HepG2 (cell line): ENCODE results near the gene RNASE13. TPM values are rescaled to one million over a fixed set of nuclear protein-coding genes. Genes with fewer than 3 reads are reported as not detected.

ENCODE experiments used
- CHD2 ChIP-seq: IDR thresholded peaks from 2 replicates; pipeline ENCODE4 v1.6.1; 2011; ENCODE audit warnings: low read depth, low read length, improper control_type of control experiment
- GFI1 ChIP-seq: sonication (generic); formaldehyde crosslinking; IDR thresholded peaks from 2 replicates; pipeline ENCODE4 v1.5.0; 2020; ENCODE audit warnings: missing genetic modification reagents, mild to moderate bottlenecking, borderline replicate concordance
- GZF1 ChIP-seq: sonication (generic); formaldehyde crosslinking; IDR thresholded peaks from 2 replicates; pipeline ENCODE4 v1.5.1; 2020; ENCODE audit warnings: mild to moderate bottlenecking, missing genetic modification reagents
- MTERF4 ChIP-seq: sonication (generic); formaldehyde crosslinking; IDR thresholded peaks from 2 replicates; pipeline ENCODE4 v1.8.0; 2023; ENCODE audit warnings: mild to moderate bottlenecking, missing genetic modification reagents
- MYC ChIP-seq: sonication (generic); formaldehyde crosslinking; IDR thresholded peaks from 2 replicates; pipeline ENCODE4 v1.9.0; 2021; ENCODE audit warnings: missing genetic modification reagents, borderline replicate concordance
- NRL ChIP-seq: sonication (generic); formaldehyde crosslinking; IDR thresholded peaks from 2 replicates; pipeline ENCODE4 v1.5.0; 2020; ENCODE audit warnings: missing genetic modification reagents, mild to moderate bottlenecking, moderate library complexity, borderline replicate concordance
- PCBP2 ChIP-seq: fragments of 200-400 bp; formaldehyde crosslinking; optimal IDR thresholded peaks from 2 replicates; pipeline ENCODE3; 2018; ENCODE audit warnings: low read length, low read depth; ENCODE audit not compliant: poor library complexity, severe bottlenecking
- PRMT3 ChIP-seq: sonication (generic); formaldehyde crosslinking; IDR thresholded peaks from 2 replicates; pipeline ENCODE4 v1.8.1; 2022; ENCODE audit warnings: low read depth, mild to moderate bottlenecking, moderate library complexity, missing genetic modification reagents, borderline replicate concordance
- PTBP1 ChIP-seq: fragments of 200-400 bp; formaldehyde crosslinking; IDR thresholded peaks from 2 replicates; pipeline ENCODE4 v1.6.1; 2018; ENCODE audit warnings: low read length, low read depth; ENCODE audit not compliant: poor library complexity, severe bottlenecking
- TMF1 ChIP-seq: sonication (generic); formaldehyde crosslinking; IDR thresholded peaks from 2 replicates; pipeline ENCODE4 v1.8.1; 2022; ENCODE audit warnings: low read depth, missing genetic modification reagents
- ZBTB7B ChIP-seq: sonication (generic); formaldehyde crosslinking; IDR thresholded peaks from 2 replicates; pipeline ENCODE4 v1.4.0; 2020; ENCODE audit warnings: missing genetic modification reagents
- ZKSCAN5 ChIP-seq: sonication (generic); formaldehyde crosslinking; IDR thresholded peaks from 2 replicates; pipeline ENCODE4 v1.5.1; 2020; ENCODE audit warnings: mild to moderate bottlenecking, missing genetic modification reagents
- ZNF543 ChIP-seq: sonication (generic); formaldehyde crosslinking; IDR thresholded peaks from 2 replicates; pipeline ENCODE4 v1.4.0; 2020; ENCODE audit warnings: mild to moderate bottlenecking, missing genetic modification reagents
- ZNF879 ChIP-seq: sonication (generic); formaldehyde crosslinking; IDR thresholded peaks from 2 replicates; pipeline ENCODE4 v1.8.1; 2023; ENCODE audit warnings: missing genetic modification reagents
- polyA plus RNA-seq, 8 experiments: library from polyadenylated mRNA; depleted of rRNA in 3 of 8; stranded (reverse) in 7 of 8; unstranded in 1 of 8; fragments of >200 nt; fragmentation: Illumina TruSeq in 4 of 8; extraction: Trizol in 4 of 8; gene quantifications; 2 replicates each; pipeline versions ENCODE4 v1.2.1 to v1.2.3, GENCODE V29; 2011 to 2016; ENCODE audit warnings: low read depth in 4 of 8, missing spikeins in 1 of 8, mixed read lengths in 1 of 8; ENCODE audit not compliant: insufficient read depth in 1 of 8
- total RNA-seq, 5 experiments: library from RNA; depleted of rRNA; stranded (reverse); fragments of >200 nt; fragmentation: Illumina TruSeq; extraction: Trizol; gene quantifications; 2 replicates each; pipeline ENCODE4 v1.2.3, GENCODE V29; 2016; ENCODE audit warnings: low read depth in 1 of 5
- TF ChIP-seq, protein P1 (sequence below), 2 experiments: fragments of 450-650 bp in 1 of 2; sonication (generic) in 1 of 2; formaldehyde crosslinking in 1 of 2; IDR thresholded peaks; 2 replicates each; pipeline versions ENCODE4 v1.6.1 to v1.8.0; 2016 to 2022; ENCODE audit warnings: antibody characterized with exemption in 1 of 2, mild to moderate bottlenecking in 1 of 2, missing genetic modification reagents in 1 of 2
- TF ChIP-seq, protein P2 (sequence below): sonication (generic); formaldehyde crosslinking; IDR thresholded peaks from 2 replicates; pipeline ENCODE4 v1.8.0; 2022; ENCODE audit warnings: mild to moderate bottlenecking, missing genetic modification reagents; ENCODE audit not compliant: insufficient replicate concordance

Gene RNASE13
- total and polyA plus RNA-seq, 2 of the 13 experiments (the other 11 are each of a cell fraction or from before 2014, with no cell fraction given), result 1.0 TPM; not detected in 1

- 0 out of 2 replicates have a peak, but pooled peaks have one; percentile 57 for TF ChIP-seq ZKSCAN5 (CRISPR knock-in tag)
- TF ChIP-seq PTBP1, result peak; percentile 32
- TF ChIP-seq, protein P1, sequence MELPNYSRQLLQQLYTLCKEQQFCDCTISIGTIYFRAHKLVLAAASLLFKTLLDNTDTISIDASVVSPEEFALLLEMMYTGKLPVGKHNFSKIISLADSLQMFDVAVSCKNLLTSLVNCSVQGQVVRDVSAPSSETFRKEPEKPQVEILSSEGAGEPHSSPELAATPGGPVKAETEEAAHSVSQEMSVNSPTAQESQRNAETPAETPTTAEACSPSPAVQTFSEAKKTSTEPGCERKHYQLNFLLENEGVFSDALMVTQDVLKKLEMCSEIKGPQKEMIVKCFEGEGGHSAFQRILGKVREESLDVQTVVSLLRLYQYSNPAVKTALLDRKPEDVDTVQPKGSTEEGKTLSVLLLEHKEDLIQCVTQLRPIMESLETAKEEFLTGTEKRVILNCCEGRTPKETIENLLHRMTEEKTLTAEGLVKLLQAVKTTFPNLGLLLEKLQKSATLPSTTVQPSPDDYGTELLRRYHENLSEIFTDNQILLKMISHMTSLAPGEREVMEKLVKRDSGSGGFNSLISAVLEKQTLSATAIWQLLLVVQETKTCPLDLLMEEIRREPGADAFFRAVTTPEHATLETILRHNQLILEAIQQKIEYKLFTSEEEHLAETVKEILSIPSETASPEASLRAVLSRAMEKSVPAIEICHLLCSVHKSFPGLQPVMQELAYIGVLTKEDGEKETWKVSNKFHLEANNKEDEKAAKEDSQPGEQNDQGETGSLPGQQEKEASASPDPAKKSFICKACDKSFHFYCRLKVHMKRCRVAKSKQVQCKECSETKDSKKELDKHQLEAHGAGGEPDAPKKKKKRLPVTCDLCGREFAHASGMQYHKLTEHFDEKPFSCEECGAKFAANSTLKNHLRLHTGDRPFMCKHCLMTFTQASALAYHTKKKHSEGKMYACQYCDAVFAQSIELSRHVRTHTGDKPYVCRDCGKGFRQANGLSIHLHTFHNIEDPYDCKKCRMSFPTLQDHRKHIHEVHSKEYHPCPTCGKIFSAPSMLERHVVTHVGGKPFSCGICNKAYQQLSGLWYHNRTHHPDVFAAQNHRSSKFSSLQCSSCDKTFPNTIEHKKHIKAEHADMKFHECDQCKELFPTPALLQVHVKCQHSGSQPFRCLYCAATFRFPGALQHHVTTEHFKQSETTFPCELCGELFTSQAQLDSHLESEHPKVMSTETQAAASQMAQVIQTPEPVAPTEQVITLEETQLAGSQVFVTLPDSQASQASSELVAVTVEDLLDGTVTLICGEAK (IDR thresholded peaks at IDR 0.05), result peak; percentile 86
- TF ChIP-seq, protein P1 (CRISPR knock-in tag; IDR thresholded peaks at IDR 0.05), result peak; percentile 72; the same call in 1 of the 2 replicates
- TF ChIP-seq ZNF543, result peak; percentile 78
- TF ChIP-seq PCBP2, result no peak
- TF ChIP-seq, protein P2, sequence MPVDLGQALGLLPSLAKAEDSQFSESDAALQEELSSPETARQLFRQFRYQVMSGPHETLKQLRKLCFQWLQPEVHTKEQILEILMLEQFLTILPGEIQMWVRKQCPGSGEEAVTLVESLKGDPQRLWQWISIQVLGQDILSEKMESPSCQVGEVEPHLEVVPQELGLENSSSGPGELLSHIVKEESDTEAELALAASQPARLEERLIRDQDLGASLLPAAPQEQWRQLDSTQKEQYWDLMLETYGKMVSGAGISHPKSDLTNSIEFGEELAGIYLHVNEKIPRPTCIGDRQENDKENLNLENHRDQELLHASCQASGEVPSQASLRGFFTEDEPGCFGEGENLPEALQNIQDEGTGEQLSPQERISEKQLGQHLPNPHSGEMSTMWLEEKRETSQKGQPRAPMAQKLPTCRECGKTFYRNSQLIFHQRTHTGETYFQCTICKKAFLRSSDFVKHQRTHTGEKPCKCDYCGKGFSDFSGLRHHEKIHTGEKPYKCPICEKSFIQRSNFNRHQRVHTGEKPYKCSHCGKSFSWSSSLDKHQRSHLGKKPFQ, result peak; percentile 63
- TF ChIP-seq GFI1 (CRISPR knock-in tag), result peak; percentile 69; the same call in 1 of the 2 replicates
- peak; percentile 78 for TF ChIP-seq GZF1 (CRISPR knock-in tag)
- TF ChIP-seq CHD2, result peak; percentile 64
- TF ChIP-seq MYC (CRISPR knock-in tag), result peak; percentile 68; the same call in 1 of the 2 replicates
- TF ChIP-seq MTERF4 (CRISPR knock-in tag), result peak; percentile 91; the same call in 1 of the 2 replicates
- TF ChIP-seq NRL (CRISPR knock-in tag), result peak; percentile 62; the same call in 1 of the 2 replicates
- no peak for TF ChIP-seq PRMT3 (CRISPR knock-in tag)
- TF ChIP-seq TMF1 (CRISPR knock-in tag), result peak; percentile 35; the same call in 1 of the 2 replicates
- TF ChIP-seq ZNF879 (CRISPR knock-in tag), result 0 out of 2 replicates have a peak, but pooled peaks have one; percentile 62
- 0 out of 2 replicates have a peak, but pooled peaks have one; percentile 11 for TF ChIP-seq ZBTB7B (CRISPR knock-in tag)
Observed at GRCh38 chr14:20989787-20990600, 44.6 kb downstream of the RNASE13 start, which contains the start of gene METTL17 (continued).
